Lower lobe of right lung (tissue), 2 donors: ENCODE data around the gene SLX4IP. TPM values are rescaled to one million over a fixed set of nuclear protein-coding genes. Genes with fewer than 3 reads are reported as not detected.

ENCODE experiments used
- ATAC-seq, 2 donors: fragments of 200-7000 bp; cut with Tn5 transposase; one replicate each; pipeline ENCODE4 v1.9.1; 2020 to 2022; ENCODE audit warnings: mild to moderate bottlenecking in 2 of 2, moderate library complexity in 2 of 2
- DNase-seq: peaks from one replicate; pipeline ENCODE4 v3.0.0-alpha.2; 2020
- H3K27ac ChIP-seq: fragments of 200-600 bp; one replicate; pipeline ENCODE4 v1.8.0; 2022
- H3K27me3 ChIP-seq: fragments of 200-600 bp; one replicate; pipeline ENCODE4 v1.8.0; 2022; ENCODE audit warnings: low read depth
- H3K36me3 ChIP-seq: fragments of 200-600 bp; one replicate; pipeline ENCODE4 v1.8.0; 2022; ENCODE audit warnings: mild to moderate bottlenecking
- H3K4me1 ChIP-seq: fragments of 200-600 bp; one replicate; pipeline ENCODE4 v1.8.0; 2022
- H3K4me3 ChIP-seq: fragments of 200-600 bp; one replicate; pipeline ENCODE4 v1.8.0; 2022; ENCODE audit warnings: mild to moderate bottlenecking
- H3K9me3 ChIP-seq: fragments of 200-600 bp; one replicate; pipeline ENCODE4 v1.8.0; 2022
- intact Hi-C: fragments of 100-400 bp; cut with DNase I; formaldehyde crosslinking; loops from one replicate; pipeline ENCODE4 v1.11.0; 2022
- total RNA-seq: library from RNA; stranded (reverse); fragmentation: NEBNext Ultra II Directional; extraction: Animal tissue kit (Norgen Biotek cat#: 25700); gene quantifications from one replicate; pipeline ENCODE4 v1.2.1, GENCODE V29; 2021
- TF ChIP-seq, protein P1 (sequence below): fragments of 200-600 bp; IDR thresholded peaks from one replicate; pipeline ENCODE4 v1.8.0; 2022; ENCODE audit warnings: antibody characterized with exemption, mild to moderate bottlenecking
- donor health status: DM: no; HTN: yes; CAD: no; lungs with severe emphysema.

SLX4IP gene
- total RNA-seq, 1 donor from 2014 or later, result 5.8 TPM

DNA sequence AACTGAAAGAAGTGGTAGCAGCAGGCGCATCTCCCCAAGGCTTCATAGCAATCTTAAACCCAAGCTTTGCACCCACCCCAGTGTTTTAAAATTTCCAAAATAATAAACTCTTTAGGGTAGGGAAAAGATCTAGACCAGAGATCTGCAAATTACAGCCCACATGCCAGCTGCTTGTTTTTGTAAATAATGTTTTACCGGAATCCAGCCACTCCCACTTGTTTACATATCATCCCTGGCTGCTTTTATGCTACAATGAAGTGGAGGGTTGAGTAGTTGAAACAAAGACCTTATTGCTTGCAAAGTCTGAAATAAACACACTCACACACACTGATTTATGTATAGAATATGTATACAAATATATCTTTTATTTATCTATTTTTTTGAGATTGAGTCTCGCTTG is 30.0 kb downstream of the SLX4IP start:
- Histone ChIP-seq H3K27ac (no peak overlapping the region), H3K4me1 (peaks cover 15% of the 10 kb centered on the region)
- intact Hi-C loops, result no loop called here

DNA sequence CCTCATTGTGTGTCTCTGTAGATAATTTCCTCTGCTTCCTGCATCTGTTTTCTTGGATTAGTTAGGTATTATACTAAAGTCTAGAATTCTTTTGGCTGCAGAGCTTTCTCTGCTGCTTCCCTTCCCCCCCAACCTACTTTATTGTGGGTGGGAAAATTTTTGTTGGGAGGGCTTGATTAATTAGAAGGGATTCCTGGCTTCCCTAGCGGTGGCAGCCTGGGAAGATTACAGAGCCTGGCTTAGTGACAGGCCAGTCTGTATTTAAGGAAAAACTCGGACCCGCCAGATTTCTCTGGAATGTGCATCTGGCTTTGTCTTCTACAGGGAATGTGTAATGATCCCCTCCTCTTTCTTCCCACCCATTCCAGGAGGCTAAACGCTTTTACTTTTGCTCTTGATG is 31.2 kb downstream of the SLX4IP start:
- Histone ChIP-seq H3K4me3 (no peak overlapping the region), H3K9me3 (peaks cover 9% of the 10 kb centered on the region), H3K36me3 (no peaks in the 10 kb centered on the region), H3K4me1 (peaks cover 20% of the 10 kb centered on the region), H3K27ac (no peak overlapping the region), H3K27me3 (no peaks in the 10 kb centered on the region)
- DNase-seq, result no peak
- no peak for ATAC-seq
- intact Hi-C loops, result no loop called here
- TF ChIP-seq, protein P1, sequence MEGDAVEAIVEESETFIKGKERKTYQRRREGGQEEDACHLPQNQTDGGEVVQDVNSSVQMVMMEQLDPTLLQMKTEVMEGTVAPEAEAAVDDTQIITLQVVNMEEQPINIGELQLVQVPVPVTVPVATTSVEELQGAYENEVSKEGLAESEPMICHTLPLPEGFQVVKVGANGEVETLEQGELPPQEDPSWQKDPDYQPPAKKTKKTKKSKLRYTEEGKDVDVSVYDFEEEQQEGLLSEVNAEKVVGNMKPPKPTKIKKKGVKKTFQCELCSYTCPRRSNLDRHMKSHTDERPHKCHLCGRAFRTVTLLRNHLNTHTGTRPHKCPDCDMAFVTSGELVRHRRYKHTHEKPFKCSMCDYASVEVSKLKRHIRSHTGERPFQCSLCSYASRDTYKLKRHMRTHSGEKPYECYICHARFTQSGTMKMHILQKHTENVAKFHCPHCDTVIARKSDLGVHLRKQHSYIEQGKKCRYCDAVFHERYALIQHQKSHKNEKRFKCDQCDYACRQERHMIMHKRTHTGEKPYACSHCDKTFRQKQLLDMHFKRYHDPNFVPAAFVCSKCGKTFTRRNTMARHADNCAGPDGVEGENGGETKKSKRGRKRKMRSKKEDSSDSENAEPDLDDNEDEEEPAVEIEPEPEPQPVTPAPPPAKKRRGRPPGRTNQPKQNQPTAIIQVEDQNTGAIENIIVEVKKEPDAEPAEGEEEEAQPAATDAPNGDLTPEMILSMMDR, result no peak

More for the DNA sequence above, 30.0 kb downstream of the SLX4IP start:
- Histone ChIP-seq H3K27me3 (no peaks in the 10 kb centered on the region), H3K36me3 (no peaks in the 10 kb centered on the region), H3K4me3 (no peak overlapping the region), H3K9me3 (peaks cover 9% of the 10 kb centered on the region)
- DNase-seq (no peak), ATAC-seq (no peak)
- TF ChIP-seq, protein P1, result no peak

DNA sequence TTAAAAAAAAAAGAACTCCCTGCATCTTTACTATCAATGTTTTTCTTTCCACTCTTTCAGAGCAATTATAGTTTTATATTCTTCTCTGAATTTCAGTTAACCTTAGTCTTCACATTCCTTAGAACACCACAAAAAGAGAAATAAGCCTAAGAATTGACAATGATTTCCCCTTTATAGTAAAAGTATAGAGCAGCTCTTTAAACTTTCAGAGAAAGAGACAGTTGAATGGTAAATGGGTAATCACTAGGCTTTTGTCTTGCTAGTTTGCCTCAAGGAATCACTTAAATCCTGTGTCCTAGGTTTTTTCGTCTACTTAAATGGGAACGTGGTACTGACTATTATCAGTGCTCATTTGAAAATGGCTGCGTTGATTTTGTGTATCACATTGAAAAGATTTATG is 31.8 kb downstream of the SLX4IP start:
- Histone ChIP-seq H3K27ac (no peak overlapping the region), H3K36me3 (no peaks in the 10 kb centered on the region), H3K27me3 (no peaks in the 10 kb centered on the region), H3K4me1 (peaks cover 20% of the 10 kb centered on the region), H3K9me3 (peaks cover 9% of the 10 kb centered on the region), H3K4me3 (no peak overlapping the region)
- ATAC-seq (no peak), DNase-seq (no peak)
- TF ChIP-seq, protein P1, result no peak
- intact Hi-C loops, result no loop called here

DNA sequence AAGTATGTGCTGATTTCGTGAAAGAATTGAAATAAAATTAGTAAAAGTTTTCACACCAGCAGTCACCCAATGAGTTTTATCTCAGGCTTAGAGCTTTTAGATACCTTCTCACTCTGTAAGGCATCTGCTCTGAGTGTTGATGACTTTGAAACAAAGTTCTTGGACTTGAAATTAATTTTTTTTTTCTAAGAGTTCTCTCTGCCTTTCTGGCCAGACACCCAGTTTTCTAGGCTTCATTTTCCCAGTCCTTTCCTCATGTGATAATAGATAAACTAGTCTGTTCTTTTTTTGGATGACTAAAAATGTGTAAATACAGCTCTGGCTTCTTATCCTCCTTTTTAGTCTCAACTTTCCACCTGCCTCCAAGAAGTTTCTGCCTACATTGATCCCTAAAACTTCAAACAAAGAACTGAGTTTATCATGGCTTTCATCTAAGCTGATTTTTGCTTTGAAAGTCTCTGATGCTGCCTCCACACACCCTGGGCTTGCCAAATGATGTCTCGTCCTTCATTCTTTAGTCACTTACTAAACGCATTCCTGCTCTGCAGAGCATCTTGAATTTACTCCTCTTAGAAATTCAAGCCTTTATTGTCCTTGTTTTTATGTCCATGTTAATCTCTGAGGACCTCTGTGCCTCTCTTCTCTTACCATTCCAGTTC is 32.7 kb downstream of the SLX4IP start:
- no peaks in the 10 kb centered on the region for H3K36me3 ChIP-seq
- H3K27me3 ChIP-seq, result no peaks in the 10 kb centered on the region
- peaks cover 9% of the 10 kb centered on the region for H3K9me3 ChIP-seq
- TF ChIP-seq, protein P1, result no peak
- DNase-seq, result no peak
- ATAC-seq, result no peak
- H3K4me3 ChIP-seq, result no peak overlapping the region
- peaks cover 20% of the 10 kb centered on the region for H3K4me1 ChIP-seq
- intact Hi-C loops, result no loop called here
- H3K27ac ChIP-seq, result no peak overlapping the region

DNA sequence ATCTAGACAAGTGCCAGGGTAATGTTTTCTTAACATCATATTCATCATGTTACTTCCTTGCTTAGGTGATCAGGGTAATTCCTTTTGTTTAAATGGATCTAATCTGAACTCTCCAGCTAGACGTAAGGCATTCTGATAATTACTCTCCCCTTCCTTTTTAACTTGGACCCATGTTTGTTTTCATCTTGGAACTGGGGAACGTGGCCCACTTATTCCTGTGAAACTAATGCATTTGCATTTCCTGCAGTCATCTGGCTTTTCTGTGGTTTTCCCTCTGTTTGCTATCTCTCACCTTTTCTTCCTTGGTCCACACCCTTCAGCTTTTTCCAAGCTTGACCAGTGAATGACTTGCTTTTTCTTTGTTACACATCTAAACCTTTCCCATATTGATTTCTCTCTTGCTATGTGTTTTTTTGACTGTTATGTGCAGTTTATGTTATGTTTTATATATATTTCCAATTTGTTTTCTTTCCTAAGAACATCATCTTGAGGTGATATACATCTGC is 33.3 kb downstream of the SLX4IP start:
- Histone ChIP-seq H3K4me1 (peaks cover 20% of the 10 kb centered on the region), H3K27me3 (no peaks in the 10 kb centered on the region), H3K27ac (no peak overlapping the region), H3K9me3 (peaks cover 5% of the 10 kb centered on the region), H3K4me3 (no peak overlapping the region), H3K36me3 (no peaks in the 10 kb centered on the region)
- DNase-seq, result no peak
- intact Hi-C loops, result no loop called here
- ATAC-seq, result no peak
- TF ChIP-seq, protein P1, result no peak
